ENCODE data around the gene USP36. TPM values are rescaled to one million over a fixed set of nuclear protein-coding genes. Genes with fewer than 3 reads are reported as not detected.

Gene USP36
- total and polyA plus RNA-seq, 4 donors, result 8.0 to 20.7 (median 10.5) TPM

GRCh38 chr17:78889531-78889930, 48.9 kb upstream of the USP36 start:
- no peak overlapping the region for H3K4me3 ChIP-seq (ENCODE audit: low read depth in 1 of 3, low read length in 3 of 3)
- H3K9ac ChIP-seq (ENCODE audit: low read depth in 1 of 2, low read length in 2 of 2), result no peak overlapping the region
- WGBS, result 76% methylated on average over 8 of the region's 8 CpGs
- H3K27ac ChIP-seq (ENCODE audit: low read depth in 1 of 2, low read length in 2 of 2), result no peak overlapping the region
- H3K36me3 ChIP-seq (ENCODE audit: control insufficient read depth in 4 of 4, insufficient read depth in 3 of 4, low read depth in 1 of 4, low read length in 3 of 4), result no peaks in the 10 kb centered on the region
- H3K9me3 ChIP-seq (ENCODE audit: control insufficient read depth in 4 of 4, low read length in 3 of 4), result no peaks in the 10 kb centered on the region
- H3K27me3 ChIP-seq (ENCODE audit: control insufficient read depth in 4 of 4, insufficient read depth in 4 of 4, low read length in 3 of 4), result no peaks in the 10 kb centered on the region
- TF ChIP-seq RXRA (IDR thresholded peaks at IDR 0.05) (no peak), MAX (IDR thresholded peaks at IDR 0.05) (no peak), TAF1 (conservative IDR thresholded peaks at IDR 0.05) (no peak), HNF4A (conservative IDR thresholded peaks at IDR 0.05) (no peak), REST (IDR thresholded peaks at IDR 0.05) (no peak), FOXA2 (IDR thresholded peaks at IDR 0.05) (no peak), RAD21 (IDR thresholded peaks at IDR 0.05) (no peak), SP1 (IDR thresholded peaks at IDR 0.05) (no peak), JUND (IDR thresholded peaks at IDR 0.05) (no peak), FOXA1 (IDR thresholded peaks at IDR 0.05) (no peak), HNF4G (IDR thresholded peaks at IDR 0.05) (no peak), YY1 (IDR thresholded peaks at IDR 0.05) (no peak), CTCF (IDR thresholded peaks at IDR 0.05; ENCODE audit: low read depth, low read length, missing input control) (no peak)
- no peak for DNase-seq (ENCODE audit: low spot score)
- peaks cover 0 to 3% (median 1%) of the 10 kb centered on the region in 4 donors for H3K4me1 ChIP-seq (ENCODE audit: control insufficient read depth in 4 of 4, insufficient read depth in 4 of 4, low read length in 3 of 4)

GRCh38 chr17:78888941-78889518, 48.4 kb upstream of the USP36 start:
- 90% methylated on average over 10 of the region's 10 CpGs for WGBS
- no peaks in the 10 kb centered on the region for H3K9me3 ChIP-seq (ENCODE audit: control insufficient read depth in 4 of 4, low read length in 3 of 4)
- TF ChIP-seq SP1 (IDR thresholded peaks at IDR 0.05) (no peak), FOXA1 (IDR thresholded peaks at IDR 0.05) (no peak), YY1 (IDR thresholded peaks at IDR 0.05) (no peak), EGR1 (IDR thresholded peaks at IDR 0.05; ENCODE audit: low read depth in 2 of 2) (no peak), HNF4G (IDR thresholded peaks at IDR 0.05) (no peak), ZBTB33 (IDR thresholded peaks at IDR 0.05) (no peak), FOXA2 (IDR thresholded peaks at IDR 0.05) (no peak), JUND (IDR thresholded peaks at IDR 0.05) (no peak), HNF4A (conservative IDR thresholded peaks at IDR 0.05) (no peak), TAF1 (conservative IDR thresholded peaks at IDR 0.05) (no peak), REST (IDR thresholded peaks at IDR 0.05) (no peak), MAX (IDR thresholded peaks at IDR 0.05) (no peak), GABPA (IDR thresholded peaks at IDR 0.05 in 1 of 2, conservative IDR thresholded peaks at IDR 0.05 in 1 of 2) (no peak), RXRA (IDR thresholded peaks at IDR 0.05) (no peak)
- DNase-seq (ENCODE audit: low spot score), result no peak
- no peaks in the 10 kb centered on the region for H3K36me3 ChIP-seq (ENCODE audit: control insufficient read depth in 4 of 4, insufficient read depth in 3 of 4, low read depth in 1 of 4, low read length in 3 of 4)
- H3K4me3 ChIP-seq (ENCODE audit: low read depth in 1 of 3, low read length in 3 of 3), result no peak overlapping the region
- H3K27ac ChIP-seq (ENCODE audit: low read depth in 1 of 2, low read length in 2 of 2), result no peak overlapping the region
- H3K27me3 ChIP-seq (ENCODE audit: control insufficient read depth in 4 of 4, insufficient read depth in 4 of 4, low read length in 3 of 4), result no peaks in the 10 kb centered on the region
- H3K9ac ChIP-seq (ENCODE audit: low read depth in 1 of 2, low read length in 2 of 2), result no peak overlapping the region
- peaks cover 0 to 8% (median 6%) of the 10 kb centered on the region in 4 donors for H3K4me1 ChIP-seq (ENCODE audit: control insufficient read depth in 4 of 4, insufficient read depth in 4 of 4, low read length in 3 of 4)
